GM12875 (cell line): ENCODE data around the gene TLX1.

Experiments used
- H3K4me3 ChIP-seq: one replicate; pipeline ENCODE4 v1.5.1; 2011; ENCODE audit warnings: low read depth, low read length, control low read depth
- CTCF ChIP-seq: IDR thresholded peaks from 2 replicates; pipeline ENCODE4 v1.5.1; 2011; ENCODE audit warnings: low read depth, mild to moderate bottlenecking, control low read depth, inconsistent platforms, low read length, moderate library complexity, borderline replicate concordance; ENCODE audit not compliant: insufficient read depth

TLX1 gene

GRCh38 chr10:101139421-101139911 lies 8.4 kb downstream of the TLX1 start:
- H3K4me3 ChIP-seq, result no peak overlapping the region
- no peak for TF ChIP-seq CTCF

GRCh38 chr10:101140084-101140949 lies 9.2 kb downstream of the TLX1 start:
- no peak for TF ChIP-seq CTCF

GRCh38 chr10:101140950-101141615 lies 10.0 kb downstream of the TLX1 start:
- TF ChIP-seq CTCF, result no peak
- no peak overlapping the region for H3K4me3 ChIP-seq

More at GRCh38 chr10:101140084-101140949, 9.2 kb downstream of the TLX1 start:
- H3K4me3 ChIP-seq, result no peak overlapping the region

GRCh38 chr10:101141616-101142532 lies 10.8 kb downstream of the TLX1 start:
- no peak overlapping the region for H3K4me3 ChIP-seq

GRCh38 chr10:101142533-101143344 lies 11.6 kb downstream of the TLX1 start:
- no peak overlapping the region for H3K4me3 ChIP-seq
- TF ChIP-seq CTCF, result no peak

More at GRCh38 chr10:101141616-101142532, 10.8 kb downstream of the TLX1 start:
- TF ChIP-seq CTCF, result peak; percentile 92

GRCh38 chr10:101143345-101143630 lies 12.2 kb downstream of the TLX1 start:
- TF ChIP-seq CTCF, result no peak
- no peak overlapping the region for H3K4me3 ChIP-seq
